ENCODE data around the gene UNK.

The UNK gene

DNA sequence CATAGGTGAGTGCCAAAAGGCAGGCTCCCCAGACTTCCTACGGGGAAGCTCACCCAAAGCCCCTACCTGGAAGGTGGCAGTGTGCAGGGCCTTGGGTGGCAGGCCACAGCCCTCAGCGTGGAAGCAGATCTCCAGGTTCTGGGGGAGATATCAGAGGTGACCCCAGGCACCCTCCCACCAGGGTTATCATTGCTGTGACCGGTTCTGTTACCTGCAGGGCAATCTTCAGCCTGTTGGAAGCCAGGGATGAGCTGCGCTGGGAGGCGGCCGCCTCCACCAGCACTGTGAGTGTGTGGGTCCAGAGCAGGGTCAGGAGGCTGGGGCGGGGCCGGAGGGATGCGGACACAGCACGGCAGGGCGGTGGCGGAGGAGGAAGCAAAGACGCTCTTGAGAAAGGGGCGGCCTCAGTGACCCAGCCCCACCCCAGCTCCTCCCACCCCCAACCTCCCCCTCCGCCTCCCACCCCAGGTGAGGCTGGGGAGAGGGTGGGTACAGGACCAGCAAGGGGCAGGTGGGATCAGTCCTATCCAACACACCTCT lies 46.5 kb downstream of the UNK start:
- in situ Hi-C loops (cut with MboI; ENCODE audit: low sequenced_read_pairs): no loop called here

DNA sequence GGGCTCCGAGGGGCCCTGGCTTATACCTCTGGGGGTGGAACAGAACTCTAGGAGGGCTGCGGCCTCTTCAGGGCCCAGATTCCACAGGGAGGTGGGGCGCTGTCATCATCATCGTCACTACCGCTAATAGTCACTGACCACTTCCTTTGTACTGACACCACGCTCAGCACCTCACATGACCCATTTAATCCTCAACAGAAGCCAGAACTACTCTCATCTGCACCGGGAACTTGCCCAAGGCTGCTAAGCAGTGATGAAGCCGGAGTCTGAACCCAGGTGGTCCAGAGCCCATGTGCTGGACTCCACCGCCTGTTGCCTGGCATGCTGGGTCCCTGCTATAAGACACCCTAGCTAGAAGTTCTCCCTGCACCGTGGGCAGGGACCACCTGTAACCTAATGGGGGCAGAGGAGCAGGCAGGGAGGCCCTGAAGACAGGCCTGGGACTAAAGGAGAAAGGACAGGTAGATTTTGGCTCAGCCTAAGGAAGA lies 47.6 kb downstream of the UNK start:
- in situ Hi-C loops (cut with MboI; ENCODE audit: low sequenced_read_pairs): no loop called here

DNA sequence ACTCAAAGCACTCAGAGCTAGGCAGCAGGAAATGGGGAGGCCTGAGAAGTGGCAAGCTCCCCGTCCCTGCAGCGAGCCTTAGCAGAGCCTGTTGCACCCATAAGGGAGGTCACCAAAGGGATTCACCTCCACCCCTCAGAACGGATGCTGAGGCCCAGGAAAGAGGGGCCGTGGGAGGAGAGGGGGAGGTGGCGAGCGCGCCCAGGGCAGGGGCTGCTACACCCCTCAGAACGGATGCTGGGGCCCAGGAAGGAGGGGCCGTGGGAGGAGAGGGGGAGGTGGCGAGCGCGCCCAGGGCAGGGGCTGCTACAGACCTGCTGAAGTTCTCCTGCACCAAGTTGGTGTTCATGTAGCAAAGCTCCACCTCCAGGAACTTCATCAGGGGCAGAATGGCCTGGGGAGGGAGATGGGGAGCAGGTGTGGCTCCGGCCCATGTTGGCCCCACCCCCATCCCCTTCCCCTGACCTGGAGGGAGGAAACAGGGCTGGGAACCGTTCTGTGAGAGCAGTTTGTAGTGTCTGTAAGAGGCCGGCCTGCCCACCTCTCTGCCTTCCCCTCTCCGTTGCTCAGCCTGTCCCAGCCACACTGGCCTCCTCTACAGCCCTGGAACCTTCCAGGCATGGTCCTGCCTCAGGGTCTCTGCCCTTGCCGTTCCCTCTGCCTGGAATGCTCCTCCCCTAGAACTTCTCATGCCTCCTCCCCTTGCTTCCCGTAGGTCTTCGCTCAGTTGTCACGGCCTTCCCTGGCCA lies 48.2 kb downstream of the UNK start:
- in situ Hi-C loops (cut with MboI; ENCODE audit: low sequenced_read_pairs): no loop called here

- in situ Hi-C loops (cut with MboI; ENCODE audit: low sequenced_read_pairs): no loop called here
These were observed 49.8 kb downstream of the UNK start for GRCh38 chr17:75834279-75834920.

- in situ Hi-C loops (cut with MboI; ENCODE audit: low sequenced_read_pairs): no loop called here
These were observed 50.5 kb downstream of the UNK start for GRCh38 chr17:75834928-75835653.

GRCh38 chr17:75835654-75835987 lies 51.0 kb downstream of the UNK start:
- in situ Hi-C loops (cut with MboI; ENCODE audit: low sequenced_read_pairs): no loop called here

- in situ Hi-C loops (cut with MboI; ENCODE audit: low sequenced_read_pairs): no loop called here
These were observed 52.0 kb downstream of the UNK start for GRCh38 chr17:75836605-75837004.

DNA sequence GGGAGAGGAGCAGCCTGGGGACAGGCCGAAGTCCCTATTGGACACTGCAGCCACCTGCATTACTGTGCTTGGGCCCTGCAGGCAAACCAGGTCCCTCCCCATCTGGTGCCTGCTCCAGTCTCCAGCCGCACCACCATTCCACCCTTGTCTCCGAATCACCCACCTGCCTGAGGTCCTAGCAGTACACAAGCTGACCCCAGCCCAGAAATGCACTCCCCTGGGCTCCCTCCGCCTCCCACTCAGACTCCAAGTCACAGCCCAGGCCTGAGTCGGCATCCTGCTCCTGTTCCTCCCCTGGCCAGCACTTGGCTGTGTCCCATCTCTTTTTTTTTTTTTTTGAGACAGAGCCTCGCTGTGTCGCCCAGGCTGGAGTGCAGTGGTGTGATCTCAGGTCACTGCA lies 53.3 kb downstream of the UNK start:
- in situ Hi-C loops (cut with MboI; ENCODE audit: low sequenced_read_pairs): no loop called here

DNA sequence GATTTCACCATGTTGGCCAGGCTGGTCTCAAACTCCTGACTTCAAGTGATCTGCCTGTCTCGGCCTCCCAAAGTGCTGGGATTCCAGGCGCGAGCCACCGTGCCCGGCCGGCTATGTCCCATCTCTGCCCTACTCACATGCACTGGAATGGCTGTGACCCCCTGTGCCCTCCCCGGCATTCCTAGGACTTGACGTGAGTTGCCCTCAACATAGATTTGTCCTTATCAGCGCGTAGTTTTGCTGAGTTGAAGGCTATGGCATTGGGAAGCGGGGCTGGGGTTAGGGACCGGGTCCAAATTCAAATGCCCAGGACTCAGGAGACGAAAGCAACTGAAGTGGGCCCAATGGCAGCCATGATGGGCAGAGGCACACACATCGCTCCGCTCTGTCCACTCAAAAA lies 53.8 kb downstream of the UNK start:
- in situ Hi-C loops (cut with MboI; ENCODE audit: low sequenced_read_pairs): no loop called here

GRCh38 chr17:75839942-75840798 lies 55.6 kb downstream of the UNK start:
- in situ Hi-C loops (cut with MboI; ENCODE audit: low sequenced_read_pairs): no loop called here

- in situ Hi-C loops (cut with MboI; ENCODE audit: low sequenced_read_pairs): no loop called here
These were observed 56.2 kb downstream of the UNK start for GRCh38 chr17:75840799-75841164.

GRCh38 chr17:75842411-75842810 lies 57.8 kb downstream of the UNK start:
- in situ Hi-C loops (cut with MboI; ENCODE audit: low sequenced_read_pairs): no loop called here

DNA sequence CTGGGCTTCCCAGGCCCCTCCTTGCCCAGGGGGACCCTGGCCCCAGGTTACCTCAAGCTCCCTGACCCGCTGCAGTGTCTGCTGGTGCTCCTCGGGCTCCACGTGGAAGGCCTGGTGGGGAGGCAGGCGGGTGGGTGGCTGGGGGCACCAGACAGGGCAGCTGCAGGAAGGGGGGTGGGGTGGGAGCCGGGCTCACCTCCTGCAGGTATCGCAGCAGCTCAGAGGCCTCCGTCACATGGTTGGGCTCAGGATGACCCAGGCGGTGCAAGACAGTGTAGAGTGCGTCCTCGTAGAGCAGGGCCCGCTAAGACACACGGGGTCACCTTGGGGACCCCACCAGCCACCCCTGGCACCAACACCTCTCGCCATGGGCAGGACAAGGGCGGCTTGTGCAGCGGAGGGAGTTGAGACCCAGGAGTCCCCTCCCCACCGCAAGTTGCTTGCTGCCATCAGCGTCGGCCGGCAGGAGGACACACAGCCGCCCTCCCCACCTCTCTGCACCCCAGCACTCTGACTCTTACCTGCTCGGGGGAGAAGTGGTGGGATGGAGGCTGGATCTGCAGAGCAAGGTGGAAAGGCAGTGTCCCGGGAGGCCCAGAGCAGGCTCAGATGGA lies 58.5 kb downstream of the UNK start:
- in situ Hi-C loops (cut with MboI; ENCODE audit: low sequenced_read_pairs): no loop called here

- in situ Hi-C loops (cut with MboI; ENCODE audit: low sequenced_read_pairs): no loop called here
These were observed 59.2 kb downstream of the UNK start, which contains the start of gene UNC13D for GRCh38 chr17:75843577-75844529. TSS of gene UNC13D (minus strand) at chr17:75844404. CDS start at chr17:75844337, 67 bp downstream.

DNA sequence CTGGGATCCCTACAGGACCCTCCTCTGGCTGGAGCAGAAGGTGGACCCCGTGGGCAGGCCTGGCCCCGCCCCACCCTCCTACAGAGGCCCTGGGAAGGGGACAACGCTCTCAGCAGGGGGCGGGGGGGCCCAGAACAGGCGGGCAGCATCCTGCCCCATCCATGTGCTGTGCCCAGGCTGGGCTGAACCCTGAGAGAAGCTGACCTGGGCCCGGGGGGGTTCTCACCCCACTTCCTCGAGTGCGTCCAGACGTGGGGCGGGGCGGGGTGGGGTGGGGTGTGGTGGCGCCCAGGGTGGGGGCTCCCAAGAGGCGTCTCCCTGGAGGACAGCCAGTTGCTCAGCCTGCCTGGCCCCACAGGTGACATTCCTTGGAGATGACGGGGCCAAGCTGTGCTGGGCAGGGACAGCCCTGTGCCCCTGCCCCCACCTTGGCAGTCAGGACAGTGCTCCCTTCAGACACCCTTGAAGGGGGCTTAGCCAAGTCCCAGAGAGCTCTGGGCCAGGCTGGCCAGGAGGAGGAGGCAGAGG lies 60.0 kb downstream of the UNK start:
- in situ Hi-C loops (cut with MboI; ENCODE audit: low sequenced_read_pairs): no loop called here

- in situ Hi-C loops (cut with MboI; ENCODE audit: low sequenced_read_pairs): no loop called here
These were observed 60.6 kb downstream of the UNK start for GRCh38 chr17:75845058-75845711.

DNA sequence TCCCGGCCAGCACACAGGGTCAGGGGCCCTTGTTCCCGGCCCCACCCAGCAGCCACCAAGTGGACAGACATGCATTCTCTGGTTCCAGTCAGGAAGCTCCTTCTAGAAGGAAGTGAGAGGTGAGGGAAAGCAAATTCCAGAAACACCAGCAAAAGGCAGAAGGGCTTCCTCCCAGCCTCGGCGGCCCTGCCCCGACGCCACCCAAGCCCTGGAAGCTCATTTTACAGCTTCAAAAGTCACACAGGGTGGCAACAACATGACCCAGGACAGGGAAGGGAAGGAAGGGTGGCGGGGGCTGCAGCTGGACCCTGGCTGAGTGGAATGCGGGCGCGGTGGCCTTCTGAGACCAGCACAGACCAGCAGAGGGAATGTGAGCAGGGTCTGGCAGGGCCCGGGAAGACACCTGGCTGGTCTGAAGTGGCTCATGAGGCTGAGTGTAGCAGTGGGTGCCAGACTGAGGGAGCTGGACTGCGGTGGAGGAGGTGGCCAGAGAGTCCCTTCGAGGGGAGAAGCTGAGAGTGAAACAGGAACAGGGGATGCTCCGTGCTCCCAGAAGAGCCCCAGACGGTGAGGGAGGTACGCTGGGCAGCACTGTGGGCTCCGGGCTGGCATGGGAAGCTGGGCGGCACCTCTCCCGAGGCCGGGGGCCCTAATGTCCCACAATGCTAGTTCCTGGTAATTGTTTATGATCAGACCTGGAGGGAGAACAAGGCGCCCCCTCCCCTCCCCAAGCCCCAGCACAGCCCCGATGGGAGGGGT lies 61.5 kb downstream of the UNK start:
- in situ Hi-C loops (cut with MboI; ENCODE audit: low sequenced_read_pairs): no loop called here

Data from HL-60/S4 treated with phorbol 12-myristate 13-acetate at 8.2 ng/mL for 4 days and 3 days (cell line).